Anterior cingulate cortex (tissue), 58 donors: ENCODE measurements around the gene PSAT1.

Experiments
- DNase-seq, 58 donors: peaks; one replicate each; lab custom pipeline; 2025; lab: John Stamatoyannopoulos, UW

PSAT1 gene

DNA sequence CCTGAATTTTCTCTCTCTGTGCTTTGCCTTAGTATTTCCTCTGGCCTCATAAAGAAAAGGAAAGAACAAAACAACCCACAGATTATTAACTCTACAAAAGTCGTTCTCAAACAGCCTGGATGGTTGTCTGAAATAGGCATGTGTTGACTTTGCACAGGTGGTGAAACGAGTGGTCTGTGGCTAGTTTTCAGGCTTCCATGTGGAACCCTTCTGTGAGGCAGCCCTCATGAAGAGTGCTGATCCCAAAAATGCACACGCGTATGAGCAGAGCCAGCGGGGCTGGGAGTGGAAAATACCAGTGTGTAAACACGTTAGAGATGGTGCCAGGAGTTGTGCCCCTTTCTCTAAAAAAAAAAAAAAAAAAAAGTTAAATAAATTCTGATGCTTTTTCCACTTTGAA lies 4.9 kb upstream of the PSAT1 start:
- no peak for DNase-seq

DNA sequence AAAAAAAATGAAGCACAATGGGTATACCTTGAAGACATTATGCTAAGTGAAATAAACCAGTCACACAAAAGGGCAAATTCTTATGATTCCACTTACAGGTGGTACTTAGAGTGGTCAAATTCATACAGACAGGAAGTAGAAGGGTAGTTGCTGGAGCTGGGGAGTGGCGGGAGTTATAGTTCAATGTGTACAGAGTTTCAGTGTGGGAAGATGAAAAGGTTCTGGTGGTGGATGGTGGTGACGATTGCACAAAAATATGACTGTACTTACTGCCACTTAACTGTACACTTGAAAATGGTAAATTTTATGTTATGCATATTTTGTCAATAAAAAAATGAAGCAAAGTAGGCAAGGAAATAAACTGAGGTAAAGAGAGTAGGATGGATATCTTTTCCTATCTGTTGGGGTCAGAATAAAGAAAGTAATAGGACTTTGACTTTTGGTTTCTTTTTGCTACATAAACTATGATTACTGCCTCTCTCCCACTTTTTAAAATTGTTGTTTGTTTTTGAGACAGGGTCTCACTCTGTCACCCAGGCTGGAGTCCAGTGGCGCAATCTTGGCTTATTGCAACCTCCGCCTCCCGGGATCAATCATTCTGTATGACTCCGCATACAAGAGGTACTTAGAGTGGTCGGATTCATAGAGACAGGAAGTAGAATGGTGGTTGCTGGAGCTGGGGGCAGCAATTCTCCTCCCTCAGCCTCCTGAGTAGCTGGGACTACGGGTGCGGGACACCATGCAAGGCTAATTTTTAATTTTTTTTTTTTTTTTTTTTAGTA lies 4.0 kb upstream of the PSAT1 start:
- no peak for DNase-seq

DNA sequence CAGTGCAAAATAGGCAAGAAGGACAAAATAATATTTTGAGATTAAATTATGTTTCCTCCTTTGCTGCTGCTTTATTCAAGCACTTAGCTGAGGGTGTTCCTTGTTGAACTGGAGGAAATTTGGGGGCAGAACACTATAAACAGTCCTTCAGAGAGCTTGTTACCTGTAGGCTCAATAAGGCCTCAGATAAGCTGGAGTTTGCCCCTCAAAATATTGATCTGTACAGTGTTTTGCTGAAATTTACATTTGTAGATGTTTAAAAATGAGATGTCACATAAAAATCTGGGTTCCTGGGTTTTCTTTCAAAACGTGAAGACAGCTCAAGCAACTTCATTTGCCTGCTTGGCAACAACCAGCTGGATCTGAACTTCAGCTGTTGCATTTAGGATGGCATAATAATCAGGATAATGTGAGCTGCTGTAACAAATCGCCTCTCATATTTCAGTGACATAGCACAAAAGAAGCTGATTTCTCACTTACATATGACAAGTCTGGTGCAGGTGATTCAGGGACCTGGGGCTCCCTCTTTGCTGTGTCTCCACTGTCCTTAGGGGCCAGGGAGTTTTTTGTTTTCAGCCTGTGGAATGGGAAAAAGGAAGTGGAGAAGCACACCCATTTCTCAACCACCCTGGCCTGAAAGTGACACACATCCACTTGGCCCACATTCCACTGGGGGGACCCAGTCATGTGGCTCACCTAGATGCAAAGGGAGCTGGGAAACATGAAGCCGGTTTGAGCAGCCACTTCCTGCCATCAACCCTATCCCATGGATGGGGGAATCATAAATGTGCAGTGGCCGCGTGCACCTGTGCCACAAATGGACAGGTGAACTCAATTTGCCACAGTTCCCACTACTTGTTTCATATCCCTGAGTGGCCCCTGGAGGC lies 2.4 kb upstream of the PSAT1 start:
- no peak for DNase-seq

GRCh38 chr9:78295177-78295575 lies 1.7 kb upstream of the PSAT1 start:
- no peak for DNase-seq

GRCh38 chr9:78295731-78296130 lies 1.2 kb upstream of the PSAT1 start:
- DNase-seq: peak in 1 of 58 donors; percentile 8

DNA sequence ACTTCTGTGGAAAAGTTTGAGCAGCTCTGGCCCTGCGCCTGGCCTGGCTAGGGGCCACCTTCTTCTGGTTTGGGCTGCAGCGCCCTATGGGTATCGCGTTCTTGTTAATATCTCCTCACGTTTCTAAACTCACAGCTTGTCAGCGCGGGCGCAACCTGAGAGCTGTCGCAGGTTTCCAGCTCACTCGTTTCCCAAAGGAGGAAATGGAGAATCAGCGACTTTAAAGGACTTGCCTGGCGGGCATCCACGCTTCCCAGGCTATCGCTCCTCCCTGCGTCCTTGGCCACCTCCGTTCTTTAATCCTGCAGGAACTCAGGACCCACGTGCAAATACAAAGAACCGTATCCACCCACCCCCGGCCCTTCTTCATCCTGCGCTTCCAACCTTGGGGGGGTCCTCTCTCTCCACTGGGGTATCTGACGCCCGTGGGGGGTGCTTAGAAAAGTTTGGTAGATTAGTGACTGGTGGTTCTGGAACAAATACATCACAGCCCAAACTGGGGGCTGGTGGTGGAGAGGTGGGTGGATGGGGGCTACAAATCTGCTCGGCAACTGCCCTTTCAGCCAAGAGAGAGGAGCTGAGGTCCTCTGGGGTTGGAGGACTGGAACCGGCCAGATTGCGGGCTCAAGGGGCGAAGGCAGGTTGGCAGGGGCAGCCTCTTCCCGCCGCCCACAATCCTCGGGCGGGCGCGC lies 578 bp upstream of the PSAT1 start:
- peak in 49 of 58 donors; percentile 15 to 82 (median 52) for DNase-seq

DNA sequence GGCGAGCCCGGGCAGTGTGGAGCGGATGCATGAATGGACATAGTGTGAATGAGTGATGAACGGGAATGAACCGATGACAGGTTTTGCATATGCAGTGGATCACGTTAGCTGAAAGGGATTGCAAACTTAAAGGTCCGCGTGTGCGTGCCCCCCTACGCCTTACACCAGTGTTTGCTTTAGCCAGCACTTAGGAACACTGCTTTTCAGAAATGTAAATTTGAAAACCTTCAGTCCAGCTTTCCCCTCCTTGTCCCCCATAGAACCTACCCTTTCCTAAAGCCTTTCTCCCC lies 692 bp downstream of the PSAT1 start:
- DNase-seq: peak in 1 of 58 donors; percentile 76

DNA sequence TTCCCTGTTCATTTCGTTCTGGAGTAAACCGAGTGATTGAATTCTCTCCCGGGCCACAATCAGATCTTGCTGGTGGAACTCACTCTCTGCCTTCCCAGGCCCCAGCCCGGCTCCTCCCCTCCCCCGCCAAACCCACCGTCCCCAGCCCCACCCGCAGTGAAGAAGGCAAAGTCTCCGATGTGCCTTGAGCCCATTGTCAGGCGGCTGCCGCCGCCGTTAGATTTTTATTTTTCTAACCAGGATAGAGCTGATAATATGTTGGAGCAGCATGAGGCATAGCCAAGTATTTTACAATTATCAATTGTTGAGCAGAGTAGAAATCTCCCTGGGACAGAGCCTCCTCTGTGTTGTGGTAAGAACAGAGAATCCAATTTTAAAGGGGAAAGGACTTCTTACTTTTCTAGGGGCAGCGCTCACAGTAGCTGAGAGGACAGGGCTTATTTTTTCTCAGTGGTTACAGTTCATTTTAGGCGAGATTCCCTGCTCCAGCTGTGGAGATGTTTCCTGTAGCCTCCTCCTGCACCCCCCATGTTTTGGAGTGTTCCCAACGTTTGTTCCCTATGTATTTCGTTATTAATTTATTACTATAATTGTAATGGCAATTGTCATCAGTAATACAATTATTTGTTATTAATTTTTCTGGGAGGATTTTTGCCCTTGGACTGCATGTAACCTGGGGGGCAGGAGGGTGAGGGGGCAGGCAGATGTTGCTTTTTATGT lies 1.3 kb downstream of the PSAT1 start:
- DNase-seq: peak in 40 of 58 donors; percentile 7 to 79 (median 38)

DNA sequence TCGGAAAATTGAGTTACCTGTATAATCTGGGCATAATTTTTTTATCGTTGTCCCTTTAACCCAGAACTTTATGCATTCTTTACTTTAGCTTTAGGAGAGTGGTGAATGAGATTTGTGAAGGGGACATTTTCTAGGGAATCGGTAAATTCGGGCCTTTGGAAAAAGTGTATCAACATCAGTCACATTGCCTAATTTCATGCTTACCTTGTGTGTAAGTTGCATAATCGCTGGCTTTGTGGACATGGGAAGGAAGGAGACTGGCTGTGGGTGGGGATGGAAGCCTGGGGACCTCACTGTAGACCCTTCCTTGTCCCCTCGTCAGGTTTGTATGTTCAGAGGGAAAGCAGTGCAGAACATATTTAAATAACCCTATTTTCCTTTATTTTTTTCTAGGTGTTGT lies 3.3 kb downstream of the PSAT1 start:
- no peak for DNase-seq

GRCh38 chr9:78301466-78301865 lies 4.5 kb downstream of the PSAT1 start:
- no peak for DNase-seq

DNA sequence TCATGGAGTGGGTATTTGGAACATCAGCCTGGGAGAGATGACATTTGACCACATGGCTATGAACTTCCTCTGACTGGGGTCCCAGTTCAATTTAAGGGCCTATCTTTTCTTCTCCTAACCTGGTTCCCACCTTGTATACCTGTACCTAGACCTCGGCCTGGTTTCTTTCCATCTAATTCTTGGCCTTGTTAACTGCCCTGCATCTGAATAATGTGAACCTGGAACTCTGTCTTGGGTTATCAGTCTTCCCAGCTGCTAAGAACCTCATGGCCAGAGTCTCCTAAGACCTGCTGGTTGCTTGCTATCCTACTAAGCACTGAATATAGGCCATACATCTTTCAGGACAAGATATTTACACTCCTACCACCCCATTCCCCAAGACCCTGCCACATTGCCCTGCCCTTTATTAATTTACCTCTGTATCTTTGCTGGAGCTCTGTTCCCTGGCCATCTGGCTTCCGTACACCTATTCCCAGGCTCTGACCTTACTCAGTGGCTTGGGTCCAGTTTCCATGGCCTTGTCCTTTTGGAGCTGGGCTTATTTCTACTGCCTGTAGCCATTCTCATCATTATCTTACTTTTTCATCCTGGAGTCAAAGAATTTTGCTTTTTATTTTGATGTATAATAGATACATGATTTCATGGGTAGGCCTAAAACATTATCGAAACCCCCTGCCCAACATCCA lies 6.6 kb downstream of the PSAT1 start:
- DNase-seq: no peak

DNA sequence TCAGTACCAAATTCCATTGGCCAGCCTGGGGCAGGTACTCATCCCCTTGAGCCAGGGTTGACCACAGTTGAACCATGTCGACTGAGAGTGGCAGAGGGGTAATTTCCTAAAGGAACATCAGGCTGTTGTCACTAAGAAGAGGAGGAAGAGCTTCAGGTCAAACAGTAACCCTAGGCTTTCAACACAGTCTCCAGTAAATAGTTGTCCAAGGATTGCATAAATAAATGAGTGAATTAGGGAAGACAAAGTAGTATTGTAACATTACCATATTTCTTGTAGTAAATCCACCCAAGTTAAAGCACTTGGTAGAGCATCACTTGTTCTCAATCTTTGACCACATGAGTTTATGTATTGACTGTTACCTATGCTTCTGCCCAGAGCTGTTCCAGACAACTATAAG lies 7.4 kb downstream of the PSAT1 start:
- DNase-seq: no peak

GRCh38 chr9:78306222-78307076 lies 9.5 kb downstream of the PSAT1 start:
- DNase-seq: no peak

DNA sequence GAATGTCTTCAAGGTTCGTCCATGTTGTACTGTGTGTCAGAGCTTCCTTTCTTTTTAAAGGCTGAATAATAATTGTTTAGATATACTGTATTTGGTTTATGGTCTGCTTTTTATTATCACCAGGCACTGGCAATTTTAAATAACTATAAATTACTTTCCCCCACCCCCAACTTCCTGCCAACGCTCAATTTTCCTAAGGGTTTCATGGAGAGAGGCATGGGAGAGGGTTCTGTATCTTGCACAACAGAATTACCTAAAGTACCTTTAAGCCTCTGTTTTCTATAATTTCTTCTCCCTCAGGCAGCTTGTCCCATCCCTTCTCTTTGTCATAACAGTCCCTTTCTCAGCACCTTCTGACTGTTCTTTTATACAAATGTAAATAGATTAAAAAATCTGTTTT lies 10.4 kb downstream of the PSAT1 start:
- DNase-seq: no peak

- peak in 4 of 58 donors; percentile 5 to 16 (median 12) for DNase-seq
Observed at GRCh38 chr9:78309066-78309465, 12.1 kb downstream of the PSAT1 start.

GRCh38 chr9:78311075-78311474 lies 14.2 kb downstream of the PSAT1 start:
- DNase-seq: no peak

GRCh38 chr9:78311886-78312524 lies 15.1 kb downstream of the PSAT1 start:
- DNase-seq: peak in 3 of 58 donors; percentile 22 to 37 (median 27)

GRCh38 chr9:78314550-78314949 lies 17.6 kb downstream of the PSAT1 start:
- peak in 1 of 58 donors; percentile 30 for DNase-seq
